Measurements from ENCODE around the gene EPHB1.

DNA sequence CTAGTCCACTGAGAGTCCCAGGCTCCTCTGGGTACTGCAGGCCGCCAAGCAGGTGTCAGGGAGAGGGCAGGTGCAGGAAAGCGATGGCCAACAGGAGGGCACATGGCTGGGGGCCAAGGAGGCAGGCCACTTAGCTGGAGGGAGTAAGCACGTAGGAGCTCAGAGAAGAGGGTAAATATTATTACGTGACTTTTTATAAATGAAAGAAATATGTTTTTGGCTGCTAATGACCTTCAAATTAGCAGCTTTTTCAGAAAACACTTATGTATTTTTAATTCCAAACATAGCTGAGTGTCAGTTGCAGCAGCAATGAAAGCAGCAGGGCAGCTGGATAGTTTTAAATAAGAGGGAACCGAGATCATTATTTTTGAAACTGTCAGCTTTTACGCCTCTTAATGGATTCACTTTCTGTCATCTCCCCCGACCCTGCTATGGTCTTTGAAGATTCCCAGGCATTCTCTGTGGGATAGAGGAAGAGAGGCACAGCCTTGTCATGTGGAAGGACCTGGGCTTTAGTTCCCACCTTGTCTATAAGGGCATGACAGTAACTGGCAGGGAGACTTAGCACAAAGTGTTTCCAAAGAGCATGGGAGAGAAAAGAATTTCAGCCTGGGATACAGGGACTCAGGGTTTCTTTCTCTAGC is 477.1 kb downstream of the EPHB1 start:
- TF ChIP-seq, protein P1, sequence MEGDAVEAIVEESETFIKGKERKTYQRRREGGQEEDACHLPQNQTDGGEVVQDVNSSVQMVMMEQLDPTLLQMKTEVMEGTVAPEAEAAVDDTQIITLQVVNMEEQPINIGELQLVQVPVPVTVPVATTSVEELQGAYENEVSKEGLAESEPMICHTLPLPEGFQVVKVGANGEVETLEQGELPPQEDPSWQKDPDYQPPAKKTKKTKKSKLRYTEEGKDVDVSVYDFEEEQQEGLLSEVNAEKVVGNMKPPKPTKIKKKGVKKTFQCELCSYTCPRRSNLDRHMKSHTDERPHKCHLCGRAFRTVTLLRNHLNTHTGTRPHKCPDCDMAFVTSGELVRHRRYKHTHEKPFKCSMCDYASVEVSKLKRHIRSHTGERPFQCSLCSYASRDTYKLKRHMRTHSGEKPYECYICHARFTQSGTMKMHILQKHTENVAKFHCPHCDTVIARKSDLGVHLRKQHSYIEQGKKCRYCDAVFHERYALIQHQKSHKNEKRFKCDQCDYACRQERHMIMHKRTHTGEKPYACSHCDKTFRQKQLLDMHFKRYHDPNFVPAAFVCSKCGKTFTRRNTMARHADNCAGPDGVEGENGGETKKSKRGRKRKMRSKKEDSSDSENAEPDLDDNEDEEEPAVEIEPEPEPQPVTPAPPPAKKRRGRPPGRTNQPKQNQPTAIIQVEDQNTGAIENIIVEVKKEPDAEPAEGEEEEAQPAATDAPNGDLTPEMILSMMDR (IDR thresholded peaks at IDR 0.05; ENCODE audit: low read length), result no peak
- no peak for TF ChIP-seq EZH2 (IDR thresholded peaks at IDR 0.05; ENCODE audit: borderline replicate concordance, low read length)
